ENCODE measurements around the gene ADAM17. TPM values are rescaled to one million over a fixed set of nuclear protein-coding genes. Genes with fewer than 3 reads are reported as not detected.
A peak's percentile ranks its signal among the peaks of the same experiment; 100 is the strongest.

Gene ADAM17
- total and polyA plus RNA-seq, 10 of the 15 experiments (the other 5 are each of a cell fraction or from before 2014, with no cell fraction given): 2.3 to 18.5 (median 13.4) TPM

- Histone ChIP-seq H3K79me2 (ENCODE audit: control insufficient read depth, insufficient read depth, low read length) (no peaks in the 10 kb centered on the region), H3K4me1 (ENCODE audit: control insufficient read depth, insufficient read depth, low read length) (no peaks in the 10 kb centered on the region), H3K36me3 (ENCODE audit: control insufficient read depth in 2 of 2, insufficient read depth in 2 of 2, low read length in 1 of 2) (no peaks in the 10 kb centered on the region), H3K27me3 (replicated peaks in 1 of 2; ENCODE audit: control insufficient read depth in 2 of 2, insufficient read depth in 2 of 2, low read length in 1 of 2) (no peaks in the 10 kb centered on the region), H4K20me1 (ENCODE audit: control insufficient read depth, insufficient read depth) (no peaks in the 10 kb centered on the region; the same call in 1 of the 2 replicates), H2AFZ (ENCODE audit: control insufficient read depth, low read depth, low read length) (no peak overlapping the region), H3K4me2 (ENCODE audit: control insufficient read depth, insufficient read depth) (no peak overlapping the region), H3K4me3 (no peak overlapping the region), H3K9me3 (replicated peaks; ENCODE audit: control insufficient read depth, insufficient read depth, low read length) (no peaks in the 10 kb centered on the region), H3K27ac (ENCODE audit: control insufficient read depth, insufficient read depth) (no peak overlapping the region), H3K9ac (ENCODE audit: control insufficient read depth, insufficient read depth, low read length) (no peak overlapping the region)
- RAD21 ChIA-PET (ENCODE audit: unreplicated experiment): no interaction called here
- WGBS (ENCODE audit: insufficient coverage, insufficient replicate concordance, low lambda C conversion rate, missing lambda C conversion rate): 87% methylated on average over 4 of the region's 4 CpGs
- in situ Hi-C loops (cut with MboI) (no loop called here), intact Hi-C loops (cut with micrococcal nuclease; ENCODE audit: unreplicated experiment) (no loop called here)
- POLR2A ChIA-PET: no interaction called here
- FAIRE-seq (no peak), ATAC-seq (peak; percentile 60), DNase-seq (ENCODE audit: low read depth, low spot score) (no peak)
- BruUV-seq (replicated peaks): no TSS peak
- CTCF ChIA-PET: interaction anchor here (0.6 kb wide), 1 partner anchor 10 kb away, joined by 3 read pairs; no protein-coding TSS in a partner anchor
- TF ChIP-seq, protein P1, sequence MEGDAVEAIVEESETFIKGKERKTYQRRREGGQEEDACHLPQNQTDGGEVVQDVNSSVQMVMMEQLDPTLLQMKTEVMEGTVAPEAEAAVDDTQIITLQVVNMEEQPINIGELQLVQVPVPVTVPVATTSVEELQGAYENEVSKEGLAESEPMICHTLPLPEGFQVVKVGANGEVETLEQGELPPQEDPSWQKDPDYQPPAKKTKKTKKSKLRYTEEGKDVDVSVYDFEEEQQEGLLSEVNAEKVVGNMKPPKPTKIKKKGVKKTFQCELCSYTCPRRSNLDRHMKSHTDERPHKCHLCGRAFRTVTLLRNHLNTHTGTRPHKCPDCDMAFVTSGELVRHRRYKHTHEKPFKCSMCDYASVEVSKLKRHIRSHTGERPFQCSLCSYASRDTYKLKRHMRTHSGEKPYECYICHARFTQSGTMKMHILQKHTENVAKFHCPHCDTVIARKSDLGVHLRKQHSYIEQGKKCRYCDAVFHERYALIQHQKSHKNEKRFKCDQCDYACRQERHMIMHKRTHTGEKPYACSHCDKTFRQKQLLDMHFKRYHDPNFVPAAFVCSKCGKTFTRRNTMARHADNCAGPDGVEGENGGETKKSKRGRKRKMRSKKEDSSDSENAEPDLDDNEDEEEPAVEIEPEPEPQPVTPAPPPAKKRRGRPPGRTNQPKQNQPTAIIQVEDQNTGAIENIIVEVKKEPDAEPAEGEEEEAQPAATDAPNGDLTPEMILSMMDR (IDR thresholded peaks at IDR 0.05 in 2 of 3, conservative IDR thresholded peaks at IDR 0.05 in 1 of 3; ENCODE audit: control insufficient read depth in 2 of 3, extremely low read depth in 1 of 3, insufficient read depth in 1 of 3, low read depth in 3 of 3, low read length in 3 of 3): 0 out of 6 replicates have a peak, but pooled peaks of 1 of the 3 experiments have one; percentile 9
- TF ChIP-seq ZNF622 (IDR thresholded peaks at IDR 0.05): no peak
- SMC1A ChIA-PET (ENCODE audit: uncharacterized antibody, unreplicated experiment): interaction anchor here (1.0 kb wide), 1 partner anchor 43 kb away, joined by 3 read pairs; no protein-coding TSS in a partner anchor
These were observed 18.2 kb upstream of the ADAM17 start for GRCh38 chr2:9573840-9574239.

DNA sequence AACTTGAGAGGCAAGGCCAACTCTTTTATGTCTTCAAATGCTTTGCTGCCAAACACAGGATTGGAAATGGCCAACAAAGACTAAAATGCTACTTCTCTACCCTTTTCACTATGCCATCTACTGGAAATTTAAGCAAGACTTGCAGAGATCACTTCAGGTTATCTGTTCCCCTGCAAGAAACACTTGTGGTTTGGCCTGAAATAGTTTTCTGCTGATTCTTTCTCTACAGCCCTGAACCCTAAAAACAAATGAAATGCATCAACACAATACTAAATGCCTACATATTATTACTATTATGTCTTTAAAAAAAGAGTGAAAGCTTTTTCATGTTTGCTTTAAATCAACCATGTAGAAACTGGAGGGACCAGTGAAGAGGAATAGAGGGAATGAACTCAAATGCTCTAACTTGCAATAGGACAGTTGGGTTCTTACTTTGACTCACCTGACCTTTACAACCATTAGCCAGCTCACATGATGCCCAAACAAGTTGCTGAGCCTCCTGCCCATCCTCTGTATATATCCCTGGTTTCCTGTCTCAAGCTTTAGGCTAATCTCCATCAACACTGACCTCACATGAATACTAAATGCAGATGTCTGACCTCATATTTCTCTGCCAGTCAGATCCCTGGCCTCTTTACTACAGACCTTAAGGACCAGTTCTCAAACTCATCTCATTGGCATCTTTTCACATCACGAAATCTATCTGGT lies 17.5 kb upstream of the ADAM17 start:
- DNase-seq (ENCODE audit: low read depth, low spot score) (no peak), ATAC-seq (no peak), FAIRE-seq (no peak)
- Histone ChIP-seq H3K27me3 (replicated peaks in 1 of 2; ENCODE audit: control insufficient read depth in 2 of 2, insufficient read depth in 2 of 2, low read length in 1 of 2) (no peaks in the 10 kb centered on the region), H3K27ac (ENCODE audit: control insufficient read depth, insufficient read depth) (no peak overlapping the region), H3K36me3 (ENCODE audit: control insufficient read depth in 2 of 2, insufficient read depth in 2 of 2, low read length in 1 of 2) (no peaks in the 10 kb centered on the region), H3K4me1 (ENCODE audit: control insufficient read depth, insufficient read depth, low read length) (no peaks in the 10 kb centered on the region), H3K9me3 (replicated peaks; ENCODE audit: control insufficient read depth, insufficient read depth, low read length) (no peaks in the 10 kb centered on the region), H4K20me1 (ENCODE audit: control insufficient read depth, insufficient read depth) (no peaks in the 10 kb centered on the region), H2AFZ (ENCODE audit: control insufficient read depth, low read depth, low read length) (no peak overlapping the region), H3K79me2 (ENCODE audit: control insufficient read depth, insufficient read depth, low read length) (no peaks in the 10 kb centered on the region), H3K4me3 (no peak overlapping the region), H3K9ac (ENCODE audit: control insufficient read depth, insufficient read depth, low read length) (no peak overlapping the region), H3K4me2 (ENCODE audit: control insufficient read depth, insufficient read depth) (no peak overlapping the region)
- 39% methylated on average over 1 of the region's 1 CpG for WGBS (ENCODE audit: insufficient coverage, insufficient replicate concordance, low lambda C conversion rate, missing lambda C conversion rate)
- TF ChIP-seq RUNX3 (IDR thresholded peaks at IDR 0.05; ENCODE audit: low read length): 0 out of 2 replicates have a peak, but pooled peaks have one; percentile 21
- no peak for TF ChIP-seq BHLHE40 (IDR thresholded peaks at IDR 0.05; ENCODE audit: borderline replicate concordance in 1 of 2, low read depth in 2 of 2, low read length in 1 of 2)
- CTCF ChIA-PET: no interaction called here
- in situ Hi-C loops (cut with MboI): no loop called here
- RAD21 ChIA-PET (ENCODE audit: unreplicated experiment): no interaction called here
- BruUV-seq (replicated peaks): no TSS peak
- intact Hi-C loops (cut with micrococcal nuclease; ENCODE audit: unreplicated experiment): no loop called here
- POLR2A ChIA-PET: no interaction called here
- SMC1A ChIA-PET (ENCODE audit: uncharacterized antibody, unreplicated experiment): interaction anchor here (1.0 kb wide), 1 partner anchor 44 kb away, joined by 3 read pairs; no protein-coding TSS in a partner anchor

Data from GM12878 (cell line).